TTC549 (cell line): ENCODE data around the gene RSPRY1.
"Not testable (repeated sequence)": the region's sequence is repeated elsewhere in the genome, so short reads cannot be mapped to it uniquely, and the experiment has no call there.

Experiments used
- FAIRE-seq: peaks from 2 replicates; lab custom pipeline; 2012; peaks lifted over from hg19 to GRCh38; lab: Jason Lieb, UNC

Gene RSPRY1

DNA sequence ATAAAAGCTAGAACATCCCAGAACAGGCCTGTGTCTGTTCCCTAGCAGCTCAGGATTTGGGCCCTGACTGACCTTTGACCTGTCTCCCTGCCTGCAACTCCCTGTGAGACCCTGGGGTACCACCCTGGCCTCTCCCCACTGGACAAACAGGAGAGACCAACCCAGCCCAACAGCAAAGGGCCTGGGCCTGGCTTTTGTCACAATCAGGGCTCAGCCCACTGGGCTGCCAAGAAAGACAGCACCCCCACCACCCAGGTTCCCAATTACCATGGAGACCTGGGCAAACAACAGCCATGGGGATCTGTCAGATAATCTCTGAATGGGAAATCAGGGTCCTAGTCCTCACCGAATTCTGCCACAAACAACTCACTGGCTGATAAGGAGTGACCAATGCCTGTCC lies 87.2 kb downstream of the RSPRY1 start:
- no peak for FAIRE-seq

DNA sequence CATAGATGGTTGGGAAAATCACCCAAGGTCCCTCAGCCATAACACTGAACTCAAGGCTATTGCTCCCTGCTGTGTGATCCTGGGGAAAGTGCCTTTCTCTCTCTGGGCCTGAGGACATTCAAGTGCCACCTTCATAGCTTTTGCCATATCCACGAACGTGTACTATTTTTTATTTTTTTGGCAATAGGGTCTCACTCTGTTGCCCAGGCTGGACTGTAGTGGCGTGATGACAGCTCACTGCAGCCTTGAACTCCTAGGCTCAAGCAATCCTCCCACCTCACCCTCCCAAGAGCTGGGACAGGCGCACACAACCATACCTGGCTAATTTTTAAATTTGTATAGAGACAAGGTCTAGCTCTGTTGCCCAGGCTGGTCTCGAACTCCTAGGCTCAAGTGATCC lies 87.7 kb downstream of the RSPRY1 start:
- FAIRE-seq, result no peak

DNA sequence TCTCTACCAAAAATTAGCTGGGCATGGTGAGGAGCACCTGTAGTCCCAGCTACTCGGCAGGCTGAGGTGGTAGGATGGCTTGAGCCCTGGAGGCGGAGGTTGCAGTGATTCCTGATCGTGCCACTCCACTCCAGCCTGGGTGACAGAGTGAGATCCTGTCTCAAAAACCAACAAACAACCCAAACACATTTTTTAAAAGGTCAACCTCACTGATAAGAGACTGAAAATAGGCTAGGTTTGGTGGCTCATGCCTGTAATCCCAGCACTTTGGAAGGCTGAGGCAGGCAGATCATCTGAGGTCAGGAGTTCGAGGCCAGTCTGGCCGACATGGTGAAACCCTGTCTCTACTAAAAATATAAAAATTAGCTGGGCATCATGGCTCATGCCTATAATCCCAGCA lies 89.8 kb downstream of the RSPRY1 start:
- FAIRE-seq, result not testable (repeated sequence)

DNA sequence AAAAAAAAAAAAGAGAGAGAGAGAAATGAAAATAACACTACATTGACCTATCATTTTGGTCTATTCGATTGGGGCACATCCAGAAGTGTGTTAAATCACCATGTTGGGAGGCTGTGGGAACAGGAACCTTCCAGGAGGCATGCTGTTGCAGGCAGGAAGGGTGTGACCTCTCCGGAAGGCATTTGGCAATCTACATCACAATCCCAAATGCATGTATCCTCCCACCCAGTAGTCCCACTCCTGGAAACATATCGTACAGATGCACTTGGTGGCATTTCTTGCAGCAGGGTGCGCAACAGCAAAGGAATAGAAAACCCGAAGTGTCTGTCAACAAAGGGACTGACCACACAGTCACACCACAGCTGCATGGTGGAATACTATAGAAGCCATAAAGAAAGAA lies 90.5 kb downstream of the RSPRY1 start:
- FAIRE-seq, result no peak

DNA sequence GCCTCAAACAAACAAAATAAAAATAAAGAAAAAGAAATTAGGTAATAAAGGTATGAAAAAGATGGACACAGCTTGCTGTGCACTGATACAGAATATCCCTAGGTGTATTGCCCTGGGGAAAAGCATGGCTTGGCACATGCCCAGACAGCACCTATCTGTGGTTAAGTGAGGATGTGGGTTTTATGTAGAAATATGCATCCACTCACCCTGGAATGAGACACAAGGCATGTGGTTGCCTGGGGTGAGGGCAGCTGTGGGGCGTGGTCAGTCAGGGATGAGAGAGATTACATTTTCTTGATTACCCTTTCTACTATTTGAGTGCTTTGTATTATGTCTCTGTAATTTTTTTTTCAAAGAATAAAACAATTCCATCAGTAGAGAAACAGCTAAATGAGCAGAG lies 91.5 kb downstream of the RSPRY1 start:
- FAIRE-seq, result no peak

DNA sequence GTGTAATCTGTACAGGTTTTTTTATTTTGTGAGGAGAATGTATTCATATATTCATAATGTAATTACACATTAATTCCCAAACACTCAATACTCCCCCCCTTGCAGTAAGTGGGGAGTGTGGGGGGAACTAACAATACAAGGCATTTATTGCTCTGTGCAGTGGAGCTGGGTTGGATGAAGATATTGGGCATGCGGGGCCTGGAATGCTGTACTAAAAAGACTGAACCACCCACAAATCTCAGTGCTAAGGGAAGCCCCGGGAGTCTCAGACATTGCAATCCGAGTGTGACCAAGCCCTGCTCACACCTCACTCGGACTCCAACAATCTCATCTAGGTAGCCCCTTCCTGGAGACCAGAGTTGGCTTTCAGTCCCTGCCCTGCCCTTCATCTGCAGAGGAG lies 92.4 kb downstream of the RSPRY1 start:
- no peak for FAIRE-seq

DNA sequence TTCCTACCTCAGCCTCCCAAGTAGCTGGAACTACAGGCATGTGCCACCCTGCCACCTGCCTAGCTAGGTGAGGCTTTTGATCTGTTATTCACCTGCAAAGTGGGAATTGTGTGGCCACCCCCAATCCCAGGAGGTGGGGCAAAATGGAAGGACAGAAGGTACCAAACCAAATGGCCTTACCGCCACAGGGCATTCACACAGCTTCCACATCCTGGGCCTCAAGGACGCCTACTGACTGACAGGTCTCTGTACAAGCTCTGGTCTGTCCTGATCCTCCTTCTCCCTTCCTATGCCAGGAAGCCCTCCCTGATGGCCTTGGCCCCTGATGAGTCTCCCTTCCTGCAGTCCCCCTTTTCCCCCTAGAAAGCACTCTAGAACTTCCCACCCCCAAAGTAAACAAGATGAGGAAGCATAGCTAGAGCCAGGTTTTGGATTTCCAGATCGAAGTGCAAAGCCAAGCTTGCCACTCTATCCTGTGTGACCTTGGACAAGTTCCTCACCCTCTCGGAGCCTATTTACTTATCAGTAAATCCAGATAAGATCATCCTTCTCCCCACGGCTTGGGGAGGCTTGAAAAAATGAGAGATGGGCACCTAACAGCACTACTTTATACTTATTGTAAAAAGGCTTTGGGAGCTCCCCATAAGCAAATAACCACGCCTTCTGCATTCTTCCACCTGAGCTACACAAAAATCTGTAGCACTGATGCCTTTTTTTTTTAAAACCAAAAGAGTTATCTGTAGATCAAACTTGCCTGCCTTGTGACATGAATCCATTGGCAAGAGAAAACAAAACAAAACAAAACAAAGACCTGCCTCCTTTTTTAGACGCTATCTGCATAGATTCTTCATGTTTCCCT lies 93.9 kb downstream of the RSPRY1 start:
- FAIRE-seq, result no peak

DNA sequence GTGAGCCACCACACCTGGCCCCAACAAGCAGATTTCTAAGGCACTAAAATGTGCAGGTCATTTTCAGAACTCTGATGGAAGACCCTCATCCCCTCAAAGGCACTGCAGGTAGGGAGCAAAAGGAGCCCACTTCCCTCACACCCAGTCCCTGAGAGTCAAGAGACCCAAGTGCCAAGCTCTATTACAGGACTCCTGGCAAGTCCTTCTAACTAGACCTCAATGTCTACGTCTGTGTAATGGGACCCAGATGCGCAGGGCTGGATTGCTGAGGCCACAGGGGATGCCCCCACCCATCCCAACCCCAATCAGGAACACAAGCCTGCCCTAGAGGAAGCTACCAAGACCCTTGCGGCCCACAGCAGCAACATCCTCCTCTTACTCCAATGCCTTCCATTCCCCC lies 95.7 kb downstream of the RSPRY1 start:
- no peak for FAIRE-seq

DNA sequence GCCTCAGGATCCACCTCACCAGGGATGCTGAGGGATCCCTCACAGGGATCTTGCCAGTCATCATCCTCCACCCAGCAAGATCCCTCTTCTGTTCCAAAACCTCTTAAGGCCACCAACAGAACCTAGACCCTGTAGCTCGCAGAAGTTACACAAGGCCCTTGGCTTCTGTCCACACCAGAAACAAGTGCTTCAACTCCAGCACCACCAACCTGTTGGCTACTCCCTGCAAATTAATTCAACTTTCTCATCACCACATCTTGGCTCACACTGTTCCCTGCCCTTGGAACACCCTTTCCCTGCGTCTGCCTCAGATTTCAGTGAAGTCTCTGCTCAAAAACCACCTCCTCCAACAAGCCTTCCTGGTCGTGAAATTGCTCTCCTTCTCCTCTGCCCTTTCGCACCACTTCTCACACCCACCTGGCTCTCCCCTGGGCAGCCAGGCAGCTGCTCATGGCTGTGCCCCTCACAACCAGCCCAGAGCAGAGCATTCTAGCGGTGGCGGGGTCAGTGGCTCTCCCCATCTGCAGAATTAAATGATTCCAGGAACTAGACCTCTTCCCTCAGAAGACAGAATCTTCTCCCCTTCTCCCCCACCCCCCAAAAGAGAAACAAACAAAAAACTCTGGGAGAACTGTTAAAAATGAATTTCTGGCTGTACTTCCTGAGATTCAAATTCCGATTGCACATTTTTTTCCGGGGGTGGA lies 96.5 kb downstream of the RSPRY1 start:
- FAIRE-seq, result no peak

DNA sequence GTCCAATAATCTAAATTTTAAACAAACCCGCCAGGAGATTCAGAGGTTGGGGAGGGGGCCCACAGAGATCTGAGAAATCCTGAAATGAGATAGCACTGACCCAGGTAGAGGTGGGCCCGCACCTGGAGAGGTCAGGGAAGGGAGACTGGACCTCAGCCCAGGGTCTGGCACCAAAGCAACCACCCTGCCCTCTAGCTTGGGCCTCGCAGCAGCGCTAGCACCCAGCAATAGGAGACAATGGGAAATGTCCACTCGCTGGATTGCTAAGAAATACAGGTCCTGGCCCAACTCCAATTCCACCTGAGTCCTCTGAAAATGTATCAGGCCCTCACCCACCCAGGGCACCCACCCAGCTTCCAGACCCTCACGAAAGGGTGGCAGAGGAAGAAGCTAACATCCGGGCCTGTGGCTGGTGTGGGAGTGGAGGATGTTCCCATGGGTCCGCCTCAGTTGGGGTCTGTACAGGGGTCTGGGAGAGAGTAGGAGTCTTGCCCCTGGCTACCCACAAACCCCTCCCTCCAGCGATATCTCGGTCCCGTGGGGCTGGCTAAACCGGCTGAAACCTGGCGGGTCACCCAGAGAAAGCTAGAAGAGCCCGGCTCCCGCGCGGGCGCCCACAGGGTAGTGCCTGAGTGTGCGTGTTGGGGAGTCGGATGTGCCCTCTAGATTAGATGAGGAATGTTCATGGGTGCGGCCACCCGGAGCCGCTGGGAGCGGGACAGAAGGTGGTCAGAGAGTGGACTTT lies 97.3 kb downstream of the RSPRY1 start:
- FAIRE-seq, result no peak

DNA sequence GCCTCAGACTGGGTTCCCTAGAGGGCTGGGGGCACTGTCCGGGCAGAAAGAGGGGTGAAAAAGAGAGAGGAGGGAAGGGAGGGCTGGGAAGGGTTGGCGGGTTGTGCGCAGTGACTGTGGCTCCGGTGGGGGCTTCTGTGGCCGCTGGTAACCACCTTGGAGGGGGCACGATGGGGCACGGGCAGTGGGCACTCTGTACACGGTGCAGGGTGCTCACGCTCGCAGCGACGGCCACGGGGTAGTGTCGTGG lies 97.8 kb downstream of the RSPRY1 start:
- FAIRE-seq, result no peak

DNA sequence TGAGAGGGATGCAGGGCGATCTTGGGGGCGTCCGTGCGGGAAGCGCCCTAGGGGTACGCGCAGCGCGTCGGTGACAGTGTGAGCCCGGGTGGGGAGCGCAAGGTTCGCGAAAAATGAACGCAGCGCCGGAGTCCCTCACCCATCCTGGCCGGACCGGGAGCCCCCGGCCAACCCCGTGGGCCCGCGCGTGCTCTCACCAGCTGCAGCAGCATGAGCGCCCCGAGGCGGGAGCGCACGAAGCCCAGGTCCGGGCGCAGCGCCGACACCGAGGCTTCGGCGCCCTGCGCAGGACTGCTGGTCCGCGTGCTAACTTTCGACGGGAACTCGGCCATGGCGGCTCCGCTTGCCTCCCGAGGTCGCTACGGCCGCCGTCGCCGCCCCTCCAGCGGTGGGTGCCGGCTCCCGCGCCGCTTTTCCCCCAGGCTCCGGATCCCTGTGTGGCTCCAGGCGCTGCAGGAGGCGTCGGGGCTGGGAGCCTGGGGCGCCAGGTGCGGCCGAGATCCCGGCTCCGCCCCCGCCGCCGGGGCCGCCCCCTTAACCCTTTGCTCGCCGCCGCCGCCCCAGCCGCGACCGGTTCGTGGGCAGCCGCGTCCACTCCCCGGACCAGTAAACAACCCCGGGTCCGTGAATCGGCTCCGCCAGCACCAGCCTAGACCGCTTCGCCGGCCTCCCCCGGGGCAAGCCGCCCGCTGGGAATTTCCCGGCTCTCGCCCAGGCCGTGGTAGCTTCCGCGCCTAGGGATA lies 98.3 kb downstream of the RSPRY1 start, which contains the start of gene PLLP:
TSS of gene PLLP (minus strand) at position 464 of the 743 bp plus-strand sequence. CDS start at position 332, 132 bp downstream.
- no peak for FAIRE-seq

DNA sequence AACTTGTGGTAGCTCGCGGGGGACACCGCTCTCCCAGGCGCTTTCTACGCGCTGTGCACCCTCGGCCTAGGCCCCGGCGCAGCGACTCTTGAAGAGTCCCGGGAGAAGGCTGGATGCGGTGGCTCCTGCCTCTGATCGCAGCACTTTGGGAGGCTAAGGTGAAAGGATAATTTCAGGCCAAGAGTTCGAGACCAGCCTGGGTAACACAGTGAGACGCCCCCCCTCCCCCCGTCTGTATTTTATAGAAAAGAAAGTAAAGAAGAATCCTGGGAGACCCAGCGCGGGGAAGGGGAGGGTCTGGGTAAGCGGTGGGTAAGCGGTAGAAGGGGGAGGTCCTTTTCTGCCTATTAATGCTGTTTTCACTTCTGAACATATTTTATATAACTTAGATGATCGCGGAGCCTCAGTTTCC lies 98.8 kb downstream of the RSPRY1 start:
- no peak for FAIRE-seq

DNA sequence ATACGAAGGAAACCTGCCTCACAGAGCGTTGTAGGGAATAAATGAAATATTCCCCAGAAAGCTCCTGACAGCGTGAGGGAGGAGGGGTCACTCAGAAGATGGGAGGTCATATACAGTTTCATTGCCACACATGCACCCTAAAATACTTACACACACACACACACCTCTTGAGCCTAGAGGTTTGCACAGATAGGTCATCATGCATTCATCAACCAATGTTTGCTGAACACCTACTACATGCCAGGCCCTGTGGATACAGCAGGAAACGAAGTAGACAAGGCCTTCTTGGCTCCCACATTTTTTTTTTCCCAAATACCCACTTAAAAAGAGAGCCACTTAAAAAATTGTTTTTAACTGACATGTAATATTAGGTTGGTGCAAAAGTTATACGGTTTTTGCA lies 99.2 kb downstream of the RSPRY1 start:
- no peak for FAIRE-seq

DNA sequence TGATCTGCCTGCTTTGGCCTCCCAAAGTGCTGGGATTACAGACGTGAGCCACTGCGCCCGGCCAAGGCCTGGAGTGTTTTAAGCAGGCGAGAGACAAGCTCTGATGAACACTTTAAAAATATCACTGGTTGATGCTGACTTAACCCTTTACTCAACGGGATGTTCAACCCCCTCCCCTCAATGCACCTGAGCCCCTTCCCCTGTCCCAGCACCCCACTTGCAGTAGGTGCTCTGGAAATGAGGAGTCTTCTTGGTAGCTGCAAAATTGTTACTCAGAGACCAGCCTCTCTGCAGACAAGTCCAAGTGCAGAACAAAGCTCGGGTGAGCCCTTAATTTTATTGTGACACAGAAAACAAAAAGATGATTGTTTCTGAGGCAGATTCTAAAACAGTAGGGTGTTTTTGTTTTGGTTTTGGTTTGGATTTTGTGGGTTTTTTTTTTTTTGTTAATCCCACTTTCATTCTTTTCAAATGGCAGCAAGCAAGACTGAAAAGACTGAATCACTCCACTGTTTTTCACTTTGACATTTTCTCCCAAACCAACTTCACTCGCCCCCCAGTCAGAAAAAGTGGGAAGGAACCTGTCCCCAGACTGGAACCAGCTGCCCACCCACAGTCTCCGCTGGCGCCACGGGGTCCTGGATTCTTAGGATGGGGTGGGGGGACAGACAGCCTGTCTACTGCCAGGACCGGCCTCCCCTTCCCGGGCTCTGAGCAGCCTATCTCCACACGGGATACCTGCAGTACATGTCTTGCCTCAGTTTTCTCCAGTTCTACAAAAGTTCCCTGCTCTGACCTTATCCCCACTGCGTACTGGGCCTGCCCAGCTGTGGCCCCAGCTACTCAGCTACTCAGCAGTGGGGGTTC lies 103.5 kb downstream of the RSPRY1 start:
- FAIRE-seq, result no peak
